ENCODE results near the gene HS3ST5.

Gene HS3ST5

GRCh38 chr6:114144887-114145851, 197.7 kb downstream of the HS3ST5 start:
- DNase-seq, result no peak

DNA sequence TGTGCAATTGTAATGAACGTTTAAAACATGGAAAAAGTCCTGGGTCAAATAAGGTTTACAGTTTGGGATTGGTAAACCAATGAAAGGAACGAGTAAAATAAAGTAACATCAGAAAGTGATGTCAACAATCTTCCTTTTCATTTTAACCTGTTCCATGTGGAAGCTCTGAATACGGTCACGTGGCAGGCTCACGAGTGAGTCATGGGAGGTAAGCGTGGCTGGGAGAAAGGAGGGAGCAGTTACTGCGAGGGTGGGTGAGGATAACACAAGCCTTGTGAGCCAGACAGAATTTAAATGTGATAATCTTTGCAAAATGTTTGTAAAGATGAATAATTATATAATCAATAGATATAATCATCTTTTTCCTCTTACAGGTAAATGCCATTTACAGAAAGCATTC, 200.6 kb downstream of the HS3ST5 start:
- no peak for DNase-seq

DNA sequence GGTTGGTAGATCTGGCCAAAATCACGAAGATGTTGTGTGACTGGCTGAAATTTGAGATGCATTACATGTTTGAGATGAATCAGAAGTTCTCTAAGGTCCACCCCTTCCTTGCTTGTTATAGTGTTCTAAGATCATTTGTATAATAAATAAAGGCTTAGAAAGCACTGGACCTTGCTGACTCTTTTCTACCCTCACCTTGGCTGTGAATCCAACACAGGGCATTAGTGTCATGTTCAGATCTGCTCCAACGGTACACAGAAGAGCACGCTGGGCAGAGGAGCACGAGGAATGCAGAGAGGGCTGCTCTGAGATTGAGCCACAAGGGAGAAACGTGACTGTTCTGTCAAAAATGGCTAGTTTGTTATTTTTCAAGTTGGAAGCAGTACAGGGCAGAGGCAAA, 202.4 kb downstream of the HS3ST5 start:
- no peak for DNase-seq

DNA sequence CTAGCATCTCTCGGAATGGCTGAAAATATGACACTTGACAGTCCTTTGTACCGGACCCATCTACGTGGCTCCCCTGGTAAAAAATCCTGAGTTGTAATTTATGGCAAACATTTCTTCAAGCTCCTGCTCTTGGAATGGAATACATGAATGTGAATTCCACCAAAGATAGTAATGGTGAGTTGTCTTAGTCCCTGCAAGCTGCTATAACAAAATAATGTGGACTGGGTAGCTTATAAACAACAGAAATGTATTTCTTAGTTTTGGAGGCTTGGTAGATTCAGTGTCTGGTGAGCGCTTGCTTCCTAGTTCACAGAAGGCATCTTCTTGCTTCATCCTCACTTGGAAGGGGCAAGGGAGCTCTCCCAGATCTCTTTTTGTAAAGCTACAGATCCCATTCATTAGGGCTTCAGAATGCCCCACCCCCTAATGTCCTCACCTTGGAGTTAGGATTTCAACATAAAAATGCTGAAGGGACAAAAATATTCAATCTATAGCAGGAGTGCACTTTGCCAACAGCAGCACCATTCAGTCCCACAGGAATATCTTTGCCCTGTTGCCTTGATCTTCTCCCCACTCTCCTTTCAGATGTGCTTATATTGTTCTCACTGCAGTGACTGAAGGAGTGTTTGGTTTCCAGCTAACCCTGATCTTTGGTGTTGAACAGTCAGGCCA, 204.1 kb downstream of the HS3ST5 start:
- DNase-seq, result no peak

- DNase-seq, result no peak
Measured at GRCh38 chr6:114135363-114135971, 207.4 kb downstream of the HS3ST5 start.

DNA sequence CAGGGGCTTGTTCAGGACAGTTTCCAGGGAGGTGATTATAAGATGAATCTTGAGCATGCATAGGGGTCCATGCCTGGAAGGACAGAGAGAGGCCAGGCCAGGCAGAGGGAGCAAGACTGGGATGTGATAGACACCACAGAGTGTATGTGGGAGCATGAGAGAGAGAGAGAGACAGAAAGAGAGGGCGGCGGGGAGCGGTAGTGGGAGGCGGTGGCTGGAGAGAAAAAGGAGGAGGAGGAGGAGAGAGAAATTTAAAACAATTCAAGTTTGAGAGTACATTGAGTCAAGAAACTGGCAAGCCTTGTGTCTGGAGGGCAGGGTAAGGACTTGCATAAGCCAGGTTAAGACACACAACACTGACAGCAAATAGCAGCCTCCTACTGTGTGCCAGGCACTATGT, 209.0 kb downstream of the HS3ST5 start:
- no peak for DNase-seq

GRCh38 chr6:114131945-114132344, 210.9 kb downstream of the HS3ST5 start:
- no peak for DNase-seq

DNA sequence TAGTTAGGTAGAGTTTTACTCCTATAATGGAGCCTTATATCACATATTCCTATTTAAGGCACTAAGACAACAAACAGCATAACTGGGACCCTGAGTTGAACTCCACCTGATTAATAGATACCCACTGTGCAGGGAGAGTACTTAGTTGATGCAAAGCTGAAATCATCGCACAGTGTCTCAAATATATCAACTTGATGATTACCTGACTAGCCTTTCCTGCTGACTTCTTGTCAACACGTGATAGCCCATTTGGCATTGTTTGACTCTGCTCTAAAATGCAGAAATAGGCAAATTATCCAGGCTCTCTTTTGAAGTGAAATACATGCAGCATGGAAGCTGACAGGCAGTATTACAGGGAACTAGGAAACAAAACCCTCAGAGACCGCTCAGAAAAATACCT, 217.2 kb downstream of the HS3ST5 start:
- peak in 1 of 3 experiments; percentile 27 for DNase-seq

- no peak for DNase-seq
Measured at GRCh38 chr6:114121913-114122662, 220.7 kb downstream of the HS3ST5 start.

GRCh38 chr6:114119056-114119455, 223.8 kb downstream of the HS3ST5 start:
- no peak for DNase-seq

DNA sequence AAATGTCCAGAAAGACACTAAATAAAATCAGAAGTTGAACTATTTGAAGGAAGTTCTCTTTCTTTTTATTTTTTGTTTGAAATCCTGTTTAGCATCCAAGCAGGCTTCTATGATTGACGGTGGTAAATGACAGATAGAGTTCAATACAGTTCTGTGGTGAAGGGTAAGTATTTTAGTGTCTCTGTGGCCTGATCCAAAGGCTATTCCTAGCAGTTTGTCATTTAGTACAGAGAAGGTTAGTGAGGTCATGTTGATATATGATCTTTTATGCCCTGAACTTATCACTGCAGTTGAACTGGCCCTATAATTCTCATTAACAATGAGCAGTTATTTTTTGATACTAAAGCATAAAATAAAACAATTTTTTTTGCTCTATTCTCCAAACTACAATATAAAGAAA, 227.2 kb downstream of the HS3ST5 start:
- no peak for DNase-seq

DNA sequence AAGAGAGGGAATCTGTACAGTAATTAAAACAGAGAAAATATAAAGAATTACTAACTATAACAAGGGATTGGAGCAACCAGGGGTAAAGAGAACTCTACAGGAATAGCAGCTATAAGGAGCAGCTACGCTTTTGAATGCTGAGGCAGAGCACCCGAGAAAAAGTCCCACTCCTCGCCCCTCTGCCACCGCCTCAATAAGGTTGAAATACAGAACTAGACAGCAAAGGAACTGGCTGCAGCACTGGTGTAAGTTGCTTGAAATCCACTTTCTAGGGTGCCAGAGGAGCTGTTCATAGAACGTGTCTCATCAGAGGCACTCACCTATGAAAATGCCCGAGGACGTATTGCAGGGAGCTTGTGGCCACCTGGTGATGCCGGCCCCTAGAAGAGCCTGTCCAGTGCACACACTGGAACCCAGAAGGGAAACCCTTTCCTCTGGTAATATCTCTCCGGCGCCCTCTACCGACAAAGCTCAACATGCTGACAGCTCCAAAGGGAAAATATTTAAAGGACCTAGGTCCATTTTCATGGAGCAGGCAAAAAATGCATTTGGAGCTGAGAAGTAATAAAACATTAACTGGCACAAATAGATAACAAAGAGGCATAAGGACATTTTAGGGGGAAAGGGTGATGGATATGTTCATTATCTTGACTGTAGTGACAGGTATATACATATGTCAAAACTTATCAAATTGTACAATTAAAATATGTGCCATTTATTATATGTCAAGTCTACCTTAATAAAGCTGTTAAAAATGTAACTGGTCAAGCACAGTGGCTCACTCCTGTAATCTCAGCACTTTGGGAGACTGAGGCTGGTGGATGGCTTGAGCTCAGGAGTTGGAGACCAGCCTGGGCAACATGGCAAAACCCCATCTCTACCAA, 234.5 kb downstream of the HS3ST5 start:
- peak in 2 of 3 experiments; percentile 31 to 40 for DNase-seq

DNA sequence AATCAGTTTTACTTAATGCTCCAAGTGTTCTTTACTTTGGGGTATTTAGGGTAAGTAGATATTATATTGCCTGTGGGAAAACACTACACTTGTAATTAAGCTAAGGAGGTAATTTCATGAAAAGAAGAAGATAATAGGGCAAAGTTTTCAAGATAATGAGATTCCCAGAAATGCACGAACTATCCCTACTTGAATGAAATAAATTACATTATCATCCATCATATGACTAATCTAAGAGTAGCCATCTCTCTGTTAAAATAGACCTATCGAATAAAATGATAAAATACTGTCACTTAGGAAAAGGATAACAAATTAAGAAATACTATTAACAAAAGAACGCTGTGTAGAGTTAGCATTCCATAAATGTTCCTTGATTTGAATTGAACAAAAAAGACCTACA, 236.8 kb downstream of the HS3ST5 start:
- no peak for DNase-seq

DNA sequence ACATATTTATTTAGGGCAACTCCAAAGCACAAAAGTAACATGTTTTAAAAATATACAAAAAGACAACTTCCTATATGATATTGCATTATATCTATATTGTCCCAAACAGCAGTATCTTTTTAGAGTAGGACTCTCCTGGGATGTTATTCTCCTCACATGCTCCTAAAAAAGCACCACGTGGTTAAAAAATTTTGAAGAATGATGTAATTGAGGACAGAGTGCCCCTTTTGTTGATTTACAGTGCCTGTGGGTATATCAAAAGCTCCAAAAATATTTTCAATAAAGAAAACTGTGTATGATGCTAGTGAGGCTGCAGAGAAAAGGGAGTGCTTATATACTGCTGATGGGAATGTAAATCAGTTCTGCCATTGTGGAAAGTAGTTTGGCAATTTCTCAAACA, 241.6 kb downstream of the HS3ST5 start:
- DNase-seq, result no peak

DNA sequence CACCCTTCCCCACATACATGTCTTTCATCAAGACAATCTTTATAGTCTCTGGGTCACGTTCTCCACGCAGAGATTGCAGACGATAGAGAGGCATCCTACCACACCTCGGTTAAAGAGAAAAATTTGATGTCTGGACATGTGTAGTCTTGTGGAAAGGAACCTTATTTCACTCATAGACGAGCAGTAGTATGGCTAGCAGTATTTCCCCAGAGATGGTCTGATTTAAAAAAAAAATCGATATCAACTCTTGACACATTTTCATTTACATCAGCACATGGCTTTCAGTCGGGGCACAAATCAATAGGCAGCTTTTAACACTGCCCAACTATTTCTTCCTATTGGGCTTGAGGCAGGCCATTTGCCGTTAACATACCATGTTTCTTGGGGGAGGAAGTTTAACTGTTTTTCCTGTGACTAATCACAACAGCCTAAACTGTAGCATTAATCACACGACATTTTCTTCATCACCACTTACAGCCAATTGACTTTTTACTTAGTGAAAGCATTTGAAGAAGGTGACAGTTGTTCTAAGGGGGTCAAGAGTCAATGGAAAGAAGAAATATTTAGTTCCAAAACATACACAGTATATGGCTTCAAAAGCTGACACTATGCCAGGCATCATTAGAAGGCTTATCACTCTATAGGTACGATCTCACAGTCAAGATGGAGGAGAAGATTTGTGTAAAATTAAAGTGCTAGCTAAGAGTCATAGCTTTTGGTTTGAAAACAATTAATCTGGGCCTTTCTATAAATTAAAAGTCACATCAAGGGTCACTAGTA, 242.4 kb downstream of the HS3ST5 start:
- DNase-seq, result no peak

- DNase-seq, result peak; percentile 14 to 65 (median 40)
Measured at GRCh38 chr6:114096561-114097172, 246.2 kb downstream of the HS3ST5 start.

GRCh38 chr6:114092943-114093342, 249.9 kb downstream of the HS3ST5 start:
- peak in 2 of 3 experiments; percentile 3 to 16 for DNase-seq

- DNase-seq, result no peak
Measured at GRCh38 chr6:114090626-114091025, 252.2 kb downstream of the HS3ST5 start.

DNA sequence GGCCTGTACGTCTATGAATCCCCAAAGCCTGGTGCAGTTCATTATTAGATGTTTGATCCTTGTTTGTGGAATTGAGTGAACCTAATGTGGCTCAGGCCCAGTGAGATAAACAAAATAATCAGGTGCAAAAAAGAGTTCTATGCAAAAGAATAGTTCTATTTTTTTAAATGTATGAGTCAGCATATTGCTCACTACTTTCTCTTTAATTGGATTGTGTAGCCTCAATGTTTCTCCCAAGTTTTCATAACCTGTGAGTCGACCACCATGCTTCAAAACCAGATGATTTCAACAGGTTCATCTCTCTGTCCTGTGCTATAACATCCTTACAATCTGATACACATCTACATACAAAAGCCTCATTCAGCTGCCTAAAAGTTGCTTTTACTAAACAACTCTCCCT, 255.3 kb downstream of the HS3ST5 start:
- no peak for DNase-seq

DNA sequence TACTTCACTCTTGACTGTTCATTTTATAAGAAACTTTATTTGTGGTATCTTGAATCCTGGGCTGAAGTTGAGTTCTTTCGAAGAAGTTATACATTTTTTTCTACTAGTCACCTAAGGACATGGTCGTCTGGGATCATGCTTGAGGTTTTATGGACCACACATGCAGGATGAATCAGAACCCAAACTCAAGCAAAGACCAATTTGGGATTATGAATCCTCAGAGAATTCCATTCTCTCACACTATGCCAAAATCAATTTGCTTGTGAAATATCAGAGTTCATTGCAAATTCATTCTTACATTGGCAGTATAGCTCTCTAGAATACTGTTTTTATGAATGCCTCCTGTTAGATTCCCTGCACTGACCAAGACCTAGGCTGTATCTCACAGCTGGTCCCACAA, 257.6 kb downstream of the HS3ST5 start:
- no peak for DNase-seq
